ENCODE results near the gene NCOA1.

Gene NCOA1

DNA sequence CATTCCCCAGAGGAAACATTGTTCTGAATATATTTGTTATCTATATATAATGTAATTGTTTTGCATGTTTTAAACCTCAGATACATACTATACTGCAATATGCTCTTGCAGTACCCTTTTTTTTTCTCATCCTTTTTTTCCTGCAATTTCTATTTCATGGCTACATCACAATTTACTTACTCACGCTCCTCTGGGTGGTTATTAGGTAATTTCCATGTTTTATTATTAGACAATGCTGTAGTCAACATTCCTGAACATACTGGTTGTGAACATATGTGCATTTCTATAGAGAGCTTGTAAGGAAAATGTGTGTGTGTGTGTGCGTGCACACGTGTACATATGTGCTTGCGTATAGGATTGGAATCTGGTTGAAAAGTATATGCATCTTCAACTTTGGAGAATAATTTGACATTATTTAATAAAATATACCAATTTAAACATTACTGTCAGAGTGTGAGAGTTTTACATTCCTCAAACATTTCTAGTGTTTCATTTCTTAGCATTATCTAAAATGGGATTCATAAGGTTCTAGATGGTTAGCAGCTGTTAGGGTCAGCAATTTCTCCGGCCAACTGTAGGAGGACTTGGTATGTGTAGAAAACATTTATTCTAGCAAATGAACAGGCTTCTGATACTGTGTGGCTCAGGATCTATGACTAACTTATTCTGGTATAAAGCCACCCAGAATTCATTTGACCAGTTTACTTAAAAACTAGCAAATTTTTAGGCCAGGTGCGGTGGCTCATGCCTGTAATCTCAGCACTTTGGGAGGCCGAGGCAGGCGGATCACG, 22.4 kb downstream of the NCOA1 start:
- POLR2A ChIA-PET = no interaction called here
- no peak for TF ChIP-seq CTCF (IDR thresholded peaks at IDR 0.05; ENCODE audit: control extremely low read depth, extremely low read depth, low read depth, missing control alignments)

DNA sequence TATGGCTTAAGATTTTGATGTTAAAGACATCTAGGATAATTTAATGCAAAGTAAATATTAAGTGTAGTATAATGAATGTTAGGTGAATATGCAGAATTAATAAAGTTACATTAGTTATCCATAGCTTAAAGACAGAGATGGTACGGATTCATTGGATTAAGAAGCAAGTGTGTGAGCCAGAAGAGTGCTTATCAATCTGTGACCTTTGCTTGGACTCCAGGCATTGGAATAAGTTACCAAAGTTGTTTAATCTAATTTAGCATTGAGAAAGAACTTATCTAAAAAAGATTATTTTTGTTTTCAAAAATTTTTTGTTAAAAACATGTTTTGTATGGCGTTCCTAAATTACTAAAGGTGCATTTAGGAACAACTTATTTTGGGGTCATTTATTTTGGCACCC, 23.8 kb downstream of the NCOA1 start:
- CTCF ChIA-PET = no interaction called here
- TF ChIP-seq CTCF (IDR thresholded peaks at IDR 0.05; ENCODE audit: control extremely low read depth, extremely low read depth, low read depth, missing control alignments) = no peak
- DNase-seq (ENCODE audit: extremely low spot score) = no peak
- POLR2A ChIA-PET = no interaction called here

More for the DNA sequence above, 22.4 kb downstream of the NCOA1 start:
- CTCF ChIA-PET = no interaction called here
- DNase-seq (ENCODE audit: extremely low spot score) = no peak

DNA sequence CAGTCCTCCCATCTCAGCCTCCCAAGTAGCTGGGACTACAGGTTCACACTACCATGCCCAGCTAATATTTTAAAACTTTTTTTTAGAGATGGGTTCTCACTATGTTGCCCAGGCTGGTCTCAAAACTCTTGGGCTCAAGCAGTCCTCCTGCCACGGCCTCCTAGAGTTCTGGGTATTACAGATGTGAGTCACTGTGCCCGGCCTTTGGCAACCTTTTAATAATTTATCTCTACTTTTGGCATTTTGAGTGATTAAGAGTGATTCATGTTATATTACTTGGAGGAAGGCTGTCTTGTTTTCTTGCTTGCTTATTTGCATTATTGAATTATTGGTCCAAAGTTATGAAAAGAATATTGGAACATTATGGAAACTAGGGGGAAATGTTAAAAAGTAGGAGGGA, 24.3 kb downstream of the NCOA1 start:
- DNase-seq (ENCODE audit: extremely low spot score) = no peak
- CTCF ChIA-PET = interaction anchor here (1.0 to 1.1 kb wide), 2 partner anchors 8 to 10 kb away, joined by 3 to 5 read pairs; no protein-coding TSS in a partner anchor
- POLR2A ChIA-PET = interaction anchor here (0.7 kb wide), 2 partner anchors 40 to 110 kb away, joined by 5 to 6 read pairs; no protein-coding TSS in a partner anchor
- TF ChIP-seq CTCF (IDR thresholded peaks at IDR 0.05; ENCODE audit: control extremely low read depth, extremely low read depth, low read depth, missing control alignments) = no peak

GRCh38 chr2:24515831-24516230, 24.8 kb downstream of the NCOA1 start:
- POLR2A ChIA-PET = interaction anchor here (0.7 kb wide), 2 partner anchors 40 to 109 kb away, joined by 5 to 6 read pairs; no protein-coding TSS in a partner anchor
- CTCF ChIA-PET = interaction anchor here (1.0 to 1.1 kb wide), 2 partner anchors 9 kb away, joined by 3 to 5 read pairs; no protein-coding TSS in a partner anchor
- DNase-seq (ENCODE audit: extremely low spot score) = peak; percentile 20
- no peak for TF ChIP-seq CTCF (IDR thresholded peaks at IDR 0.05; ENCODE audit: control extremely low read depth, extremely low read depth, low read depth, missing control alignments)

GRCh38 chr2:24517247-24517646, 26.2 kb downstream of the NCOA1 start:
- TF ChIP-seq CTCF (IDR thresholded peaks at IDR 0.05; ENCODE audit: control extremely low read depth, extremely low read depth, low read depth, missing control alignments) = no peak
- CTCF ChIA-PET = no interaction called here
- POLR2A ChIA-PET = no interaction called here
- no peak for DNase-seq (ENCODE audit: extremely low spot score)

DNA sequence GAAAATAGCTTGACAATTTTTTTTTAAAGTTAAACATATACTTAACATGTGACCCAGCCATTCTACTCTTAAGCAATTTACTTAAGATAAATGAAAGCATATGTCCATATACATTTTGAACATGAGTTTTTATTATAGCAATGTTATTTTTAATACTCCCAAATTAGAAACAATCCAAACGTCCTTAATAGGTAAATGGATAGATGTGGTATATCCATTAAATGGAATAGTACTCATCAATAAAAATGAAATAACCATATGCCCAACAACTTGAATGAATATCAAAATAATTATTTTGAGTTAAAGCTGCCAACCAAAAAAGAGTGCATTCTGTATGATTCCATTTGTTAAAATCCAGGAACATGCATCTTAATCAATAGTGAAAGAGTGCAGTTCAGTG, 29.1 kb downstream of the NCOA1 start:
- DNase-seq (ENCODE audit: extremely low spot score) = no peak
- POLR2A ChIA-PET = no interaction called here
- CTCF ChIA-PET = interaction anchor here (1.1 to 1.6 kb wide), 6 partner anchors 8 to 110 kb away, joined by 3 to 5 read pairs (median 4); no protein-coding TSS in a partner anchor
- TF ChIP-seq CTCF (IDR thresholded peaks at IDR 0.05; ENCODE audit: control extremely low read depth, extremely low read depth, low read depth, missing control alignments) = no peak

All from GM10248 (cell line).